Colonic mucosa (tissue), 4 donors: ENCODE results near the gene LRIT1. TPM values are rescaled to one million over a fixed set of nuclear protein-coding genes. Genes with fewer than 3 reads are reported as not detected.

Experiments used
- DNase-seq: peaks from one replicate; pipeline ENCODE4 v3.0.0-alpha.2; 2020
- H3K27ac ChIP-seq: fragments of 200-600 bp; one replicate; pipeline ENCODE4 v1.8.0; 2021
- H3K27me3 ChIP-seq: fragments of 200-600 bp; one replicate; pipeline ENCODE4 v1.8.0; 2021
- H3K36me3 ChIP-seq: fragments of 200-600 bp; one replicate; pipeline ENCODE4 v1.8.0; 2021
- H3K4me1 ChIP-seq: fragments of 200-600 bp; one replicate; pipeline ENCODE4 v1.8.0; 2021; ENCODE audit warnings: mild to moderate bottlenecking
- H3K4me3 ChIP-seq: fragments of 200-600 bp; one replicate; pipeline ENCODE4 v1.8.0; 2021
- H3K9ac ChIP-seq, 2 donors: one replicate each; pipeline ENCODE4 v1.7.0; 2013; ENCODE audit warnings: control low read depth in 2 of 2, low read depth in 2 of 2, low read length in 2 of 2
- H3K9me3 ChIP-seq: fragments of 200-600 bp; one replicate; pipeline ENCODE4 v1.8.0; 2021
- intact Hi-C: fragments of 100-400 bp; cut with DNase I; formaldehyde crosslinking; loops from one replicate; pipeline ENCODE4 v1.14.1; 2022
- total RNA-seq, 2 donors: library from RNA; stranded (reverse); fragmentation: NEBNext Ultra II Directional in 1 of 2; extraction: Animal tissue kit (Norgen Biotek cat#: 25700) in 1 of 2; gene quantifications; one replicate each; pipeline ENCODE4 v1.2.1, GENCODE V29; 2021
- TF ChIP-seq, protein P1 (sequence below): fragments of 200-600 bp; IDR thresholded peaks from one replicate; pipeline ENCODE4 v1.8.0; 2022; ENCODE audit warnings: antibody characterized with exemption, mild to moderate bottlenecking
- donor health status: healthy.
- donor health status: DM: no; HTN: no; CAD: no.
- donor health status: DM: no; HTN: no; CAD: no.

The LRIT1 gene
- total RNA-seq, 2 donors from 2014 or later: not detected

DNA sequence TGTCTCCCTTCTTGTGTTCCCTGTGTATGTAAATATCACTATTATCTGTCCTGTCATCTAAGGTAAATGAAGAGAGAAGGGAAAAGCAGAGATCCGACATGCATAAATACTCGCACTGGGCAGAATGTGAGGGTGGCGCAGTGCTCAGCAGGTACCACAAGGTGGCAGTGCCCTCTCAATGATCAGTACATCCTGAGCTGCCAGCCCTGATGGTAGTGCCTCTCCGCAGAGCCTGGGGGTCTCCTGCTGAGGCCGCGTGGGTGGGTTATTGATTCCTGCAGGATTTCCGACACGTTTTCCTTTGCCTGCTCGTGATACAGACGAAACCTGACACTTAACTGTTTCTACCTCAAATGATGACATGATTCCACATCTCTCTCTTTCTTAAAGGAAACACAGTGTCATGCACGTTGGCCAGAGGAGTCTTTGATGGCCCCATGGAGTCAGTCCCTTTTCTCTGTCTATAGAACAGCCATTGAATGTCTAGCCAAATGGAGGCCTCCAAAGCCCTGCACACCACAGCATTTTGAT lies 23.3 kb upstream of the LRIT1 start:
- TF ChIP-seq, protein P1, sequence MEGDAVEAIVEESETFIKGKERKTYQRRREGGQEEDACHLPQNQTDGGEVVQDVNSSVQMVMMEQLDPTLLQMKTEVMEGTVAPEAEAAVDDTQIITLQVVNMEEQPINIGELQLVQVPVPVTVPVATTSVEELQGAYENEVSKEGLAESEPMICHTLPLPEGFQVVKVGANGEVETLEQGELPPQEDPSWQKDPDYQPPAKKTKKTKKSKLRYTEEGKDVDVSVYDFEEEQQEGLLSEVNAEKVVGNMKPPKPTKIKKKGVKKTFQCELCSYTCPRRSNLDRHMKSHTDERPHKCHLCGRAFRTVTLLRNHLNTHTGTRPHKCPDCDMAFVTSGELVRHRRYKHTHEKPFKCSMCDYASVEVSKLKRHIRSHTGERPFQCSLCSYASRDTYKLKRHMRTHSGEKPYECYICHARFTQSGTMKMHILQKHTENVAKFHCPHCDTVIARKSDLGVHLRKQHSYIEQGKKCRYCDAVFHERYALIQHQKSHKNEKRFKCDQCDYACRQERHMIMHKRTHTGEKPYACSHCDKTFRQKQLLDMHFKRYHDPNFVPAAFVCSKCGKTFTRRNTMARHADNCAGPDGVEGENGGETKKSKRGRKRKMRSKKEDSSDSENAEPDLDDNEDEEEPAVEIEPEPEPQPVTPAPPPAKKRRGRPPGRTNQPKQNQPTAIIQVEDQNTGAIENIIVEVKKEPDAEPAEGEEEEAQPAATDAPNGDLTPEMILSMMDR: peak; percentile 93
- Histone ChIP-seq H3K27me3 (no peaks in the 10 kb centered on the region), H3K9ac (no peak overlapping the region), H3K4me1 (no peaks in the 10 kb centered on the region), H3K36me3 (no peaks in the 10 kb centered on the region), H3K9me3 (no peaks in the 10 kb centered on the region), H3K4me3 (no peak overlapping the region), H3K27ac (no peak overlapping the region)
- intact Hi-C loops: loop anchor here (2.0 to 10.0 kb wide), 3 partner anchors 110 to 276 kb away; no protein-coding TSS in a partner anchor
- DNase-seq: peak; percentile 79

DNA sequence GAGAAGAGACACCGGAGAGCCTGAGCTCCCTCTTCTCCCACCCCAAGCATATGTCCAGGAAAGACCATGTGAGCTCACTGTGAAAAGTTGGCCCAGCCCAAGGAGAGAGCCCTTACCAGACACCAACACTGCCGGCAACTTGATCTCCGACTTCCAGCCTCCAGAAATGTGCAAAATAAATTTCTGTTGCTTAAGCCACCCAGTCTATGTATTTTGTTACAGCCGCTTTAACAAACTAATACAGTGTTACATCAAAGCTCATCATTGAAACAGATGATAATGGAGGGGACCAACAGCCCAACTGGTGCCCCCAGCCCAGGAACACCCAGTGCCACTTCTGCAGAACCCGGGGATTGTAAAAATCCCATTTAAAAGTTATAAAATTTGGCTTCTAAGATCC lies 22.4 kb upstream of the LRIT1 start:
- no peak overlapping the region for H3K9ac ChIP-seq
- no peak overlapping the region for H3K4me3 ChIP-seq
- no peak overlapping the region for H3K27ac ChIP-seq
- DNase-seq: no peak
- TF ChIP-seq, protein P1: no peak
- H3K4me1 ChIP-seq: no peaks in the 10 kb centered on the region
- H3K27me3 ChIP-seq: no peaks in the 10 kb centered on the region
- H3K9me3 ChIP-seq: no peaks in the 10 kb centered on the region
- no peaks in the 10 kb centered on the region for H3K36me3 ChIP-seq
- intact Hi-C loops: loop anchor here (2.0 to 10.0 kb wide), 3 partner anchors 111 to 277 kb away; no protein-coding TSS in a partner anchor

DNA sequence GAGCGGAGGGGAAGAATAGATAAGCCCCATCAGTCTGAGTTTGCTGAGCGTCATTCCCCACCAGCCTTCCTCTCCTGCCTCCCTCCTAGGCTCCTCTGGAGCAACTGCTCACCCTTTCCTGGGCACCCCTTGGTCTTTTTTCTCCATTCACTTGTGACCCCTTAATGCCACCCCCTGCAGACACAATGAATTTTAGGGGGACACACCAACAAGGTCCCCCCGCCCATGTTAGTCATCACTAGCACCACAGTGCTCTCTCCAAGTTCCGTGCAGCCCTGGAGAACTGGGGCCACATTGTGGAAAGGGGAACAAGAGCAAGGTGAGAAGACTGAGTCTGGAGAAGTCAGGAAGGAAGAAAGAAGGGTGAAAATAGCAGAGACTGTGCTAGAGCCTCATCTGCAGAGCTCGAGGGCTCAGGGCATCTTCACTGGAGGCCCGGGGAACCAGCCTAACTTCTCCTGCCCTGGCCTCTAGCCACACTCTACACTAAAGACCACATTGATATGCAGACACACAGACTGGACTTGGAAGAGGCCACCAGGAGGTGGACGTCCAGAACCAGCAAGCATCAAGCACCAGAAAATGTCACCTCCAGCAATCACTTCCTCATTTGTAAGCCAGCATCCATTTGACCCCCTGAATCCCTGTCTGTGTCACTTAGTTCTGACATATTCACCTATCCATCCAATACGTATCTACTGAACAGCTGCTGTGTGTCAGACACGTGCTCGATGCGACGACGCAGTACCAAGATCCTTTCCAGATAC lies 21.0 kb upstream of the LRIT1 start:
- H3K9me3 ChIP-seq: no peaks in the 10 kb centered on the region
- DNase-seq: peak; percentile 10
- TF ChIP-seq, protein P1: no peak
- no peak overlapping the region for H3K4me3 ChIP-seq
- H3K36me3 ChIP-seq: no peaks in the 10 kb centered on the region
- intact Hi-C loops: loop anchor here (5.0 to 10.0 kb wide), 2 partner anchors 112 to 170 kb away; no protein-coding TSS in a partner anchor
- H3K27me3 ChIP-seq: no peaks in the 10 kb centered on the region
- no peak overlapping the region for H3K27ac ChIP-seq
- H3K4me1 ChIP-seq: no peaks in the 10 kb centered on the region
- H3K9ac ChIP-seq: no peak overlapping the region

DNA sequence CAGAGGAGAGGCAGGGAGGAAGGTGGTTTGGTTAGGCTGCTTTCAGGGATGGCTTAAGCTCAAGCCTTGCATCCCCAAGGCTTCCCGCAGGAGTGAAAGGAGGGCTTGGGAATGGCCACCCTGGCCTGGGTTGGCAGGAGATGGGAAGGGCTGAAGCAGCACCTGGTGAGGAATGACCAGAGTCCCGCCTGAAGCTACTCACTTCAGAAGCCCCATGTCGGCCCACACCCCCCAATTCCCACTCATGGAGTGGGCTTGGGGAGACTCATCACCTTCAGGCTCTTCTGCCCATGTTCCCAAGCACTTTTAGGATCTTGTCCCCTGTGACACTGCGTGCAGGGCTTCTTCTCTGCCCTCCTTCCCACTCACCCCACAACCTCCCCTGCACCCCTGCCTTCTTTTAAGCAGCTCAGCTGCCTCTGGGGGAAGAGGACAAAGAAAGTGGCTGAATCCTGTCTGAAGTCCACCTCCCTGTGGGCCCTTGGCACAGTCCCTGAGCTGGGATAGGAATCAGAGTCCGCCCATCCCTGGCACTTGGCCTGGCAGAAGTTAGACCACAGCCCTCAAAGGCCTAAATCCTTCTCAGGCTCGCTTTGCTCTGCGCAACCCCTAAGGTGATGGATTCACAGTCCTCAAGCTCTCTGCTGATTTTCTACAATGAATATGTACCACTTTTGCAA lies 20.0 kb upstream of the LRIT1 start:
- no peak overlapping the region for H3K9ac ChIP-seq
- H3K27ac ChIP-seq: no peak overlapping the region
- no peak overlapping the region for H3K4me3 ChIP-seq
- H3K27me3 ChIP-seq: no peaks in the 10 kb centered on the region
- H3K36me3 ChIP-seq: no peaks in the 10 kb centered on the region
- intact Hi-C loops: loop anchor here (5.0 to 10.0 kb wide), 2 partner anchors 113 to 171 kb away; no protein-coding TSS in a partner anchor
- H3K9me3 ChIP-seq: no peaks in the 10 kb centered on the region
- H3K4me1 ChIP-seq: no peaks in the 10 kb centered on the region
- DNase-seq: peak; percentile 11
- TF ChIP-seq, protein P1: no peak

DNA sequence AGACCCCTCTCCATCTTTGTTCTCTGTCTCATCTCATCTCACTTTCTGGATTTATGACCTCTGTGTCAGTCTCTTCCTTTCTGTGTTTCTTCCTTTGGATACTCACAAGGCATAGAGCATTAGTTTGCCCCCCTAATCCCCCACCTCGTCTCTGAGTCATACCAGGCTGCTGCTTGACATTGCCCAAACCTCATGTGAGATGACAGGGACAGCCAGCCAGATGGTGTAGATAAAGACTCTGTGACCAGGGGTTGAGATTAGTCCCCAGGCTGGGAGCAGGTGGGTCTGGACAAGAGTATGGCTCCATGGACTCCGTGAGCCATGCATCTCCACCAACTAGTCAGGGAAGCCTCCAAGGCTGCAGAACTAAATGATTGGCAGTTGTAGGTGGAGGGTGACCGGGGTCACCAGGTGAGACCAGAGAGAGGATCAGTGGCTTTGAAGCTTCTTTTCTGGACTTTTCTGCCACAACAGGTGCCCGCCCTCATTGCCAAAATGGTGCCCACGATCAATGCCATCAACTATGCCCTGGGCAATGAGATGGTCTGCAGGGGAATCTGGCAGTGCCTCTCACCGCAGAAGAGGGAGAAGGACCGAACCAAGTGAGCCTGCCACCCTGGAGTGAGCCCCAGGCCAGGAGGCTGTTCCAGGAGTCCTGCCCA lies 16.8 kb upstream of the LRIT1 start:
- no peaks in the 10 kb centered on the region for H3K9me3 ChIP-seq
- intact Hi-C loops: no loop called here
- no peaks in the 10 kb centered on the region for H3K27me3 ChIP-seq
- H3K4me3 ChIP-seq: no peak overlapping the region
- no peaks in the 10 kb centered on the region for H3K4me1 ChIP-seq
- H3K36me3 ChIP-seq: no peaks in the 10 kb centered on the region
- TF ChIP-seq, protein P1: no peak
- no peak for DNase-seq
- no peak overlapping the region for H3K27ac ChIP-seq
- H3K9ac ChIP-seq: no peak overlapping the region
